T-helper 9 cell (primary cell): Measurements from ENCODE around the gene STX7.
"Not testable (repeated sequence)": the region's sequence is repeated elsewhere in the genome, so short reads cannot be mapped to it uniquely, and the experiment has no call there.

Experiments
- DNase-seq: peaks from one replicate; pipeline ENCODE4 v3.0.0-alpha.2; 2020
- total RNA-seq, 2 donors: gene quantifications; one replicate each; lab custom pipeline; 2026; lab: John Stamatoyannopoulos, UW

The STX7 gene, protein sequence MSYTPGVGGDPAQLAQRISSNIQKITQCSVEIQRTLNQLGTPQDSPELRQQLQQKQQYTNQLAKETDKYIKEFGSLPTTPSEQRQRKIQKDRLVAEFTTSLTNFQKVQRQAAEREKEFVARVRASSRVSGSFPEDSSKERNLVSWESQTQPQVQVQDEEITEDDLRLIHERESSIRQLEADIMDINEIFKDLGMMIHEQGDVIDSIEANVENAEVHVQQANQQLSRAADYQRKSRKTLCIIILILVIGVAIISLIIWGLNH
- total RNA-seq = 12.1 to 38.8 reads per million in 2 donors

DNA sequence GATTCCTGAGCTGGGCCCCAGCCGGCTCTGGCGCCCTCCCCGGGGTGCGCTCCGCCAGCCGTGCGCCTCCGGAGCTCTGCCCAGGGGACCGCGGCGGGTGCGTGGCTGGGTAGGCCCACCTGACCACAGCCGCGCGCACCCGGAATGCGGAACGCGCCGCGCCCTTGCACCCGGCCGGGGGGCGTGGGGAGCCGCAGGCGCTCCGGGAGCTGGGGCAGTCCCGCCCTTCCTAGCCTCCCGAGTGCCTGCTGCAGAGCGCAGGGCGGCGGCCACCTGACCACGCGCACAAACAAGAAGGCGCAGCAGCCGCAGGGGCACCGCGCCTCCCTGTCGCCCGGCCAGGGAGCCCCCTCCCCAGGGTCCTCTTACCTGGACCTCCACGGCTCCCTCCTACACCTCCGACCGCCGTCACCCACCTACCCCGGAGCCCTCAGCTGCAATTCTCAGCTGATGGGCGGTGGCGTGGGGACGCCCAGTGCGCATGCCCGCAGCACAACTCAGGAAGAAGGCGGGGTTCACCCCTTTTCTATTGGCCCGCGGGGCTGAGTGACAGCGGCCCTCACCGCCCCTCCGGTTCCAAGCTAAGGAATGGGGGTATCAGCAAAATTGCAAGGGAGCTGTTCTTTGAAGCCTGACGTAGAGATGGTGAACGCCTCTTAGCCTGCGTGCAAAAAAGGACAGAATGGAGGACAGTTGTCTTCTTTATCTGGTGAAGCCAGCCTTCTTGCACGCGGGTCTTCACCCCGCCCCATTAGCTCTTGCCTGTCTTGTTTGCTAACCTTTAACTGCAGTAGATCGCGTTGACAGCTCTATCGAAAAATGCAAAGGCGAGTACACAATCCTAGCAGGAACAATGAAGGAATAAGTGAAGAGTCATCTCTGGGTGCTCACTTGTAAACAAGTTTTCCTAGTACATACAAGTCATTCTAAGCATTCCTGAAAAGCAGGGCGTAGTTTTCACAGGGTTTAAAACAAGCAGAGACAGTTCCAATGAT lies at the start of gene STX7:
Gene STX7, minus strand, starts transcription at position 479 of the 995 bp plus-strand sequence. CDS start 9,586 bp downstream, outside the sequence.
- DNase-seq = peak; percentile 74

DNA sequence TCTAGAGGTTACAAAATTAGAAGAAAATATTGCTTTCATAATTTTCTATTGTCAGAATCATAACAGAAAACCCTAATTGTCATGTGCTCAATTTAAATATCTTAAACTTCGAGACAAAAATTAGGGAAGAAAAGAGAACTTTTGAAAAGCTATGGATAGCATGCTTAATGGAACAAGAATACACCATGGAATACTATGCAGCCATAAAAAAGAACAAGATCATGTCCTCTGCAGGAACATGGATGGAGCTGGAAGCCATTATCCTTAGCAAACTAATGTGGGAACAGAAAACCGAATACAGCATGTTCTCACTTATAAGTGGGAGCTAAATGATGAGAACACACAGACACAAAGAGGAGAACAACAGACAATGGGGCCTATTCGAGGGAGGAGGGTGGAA lies 47.2 kb upstream of the STX7 start:
- not testable (repeated sequence) for DNase-seq

DNA sequence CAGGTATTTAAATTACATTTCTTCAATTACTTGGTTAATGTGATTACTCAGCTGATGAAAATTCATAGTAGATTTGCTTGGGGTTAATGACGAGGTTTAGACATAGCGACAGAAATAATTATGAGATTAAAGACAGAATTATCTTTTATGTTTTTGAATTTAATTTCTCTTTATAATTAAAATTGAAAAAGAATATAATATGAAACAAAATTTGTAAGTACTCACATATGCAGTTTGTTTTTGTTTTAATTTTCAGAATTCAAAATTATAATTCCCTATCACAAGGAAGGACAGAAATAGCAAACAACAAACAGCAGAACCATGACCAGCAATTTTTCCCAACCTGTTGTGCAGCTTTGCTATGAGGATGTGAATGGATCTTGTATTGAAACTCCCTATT lies 39.5 kb upstream of the STX7 start, which contains the start of gene TAAR8:
Gene TAAR8, plus strand, starts transcription at position 301 of the 400 bp plus-strand sequence. Its CDS starts 21 bp downstream, at position 322.
- DNase-seq = no peak

DNA sequence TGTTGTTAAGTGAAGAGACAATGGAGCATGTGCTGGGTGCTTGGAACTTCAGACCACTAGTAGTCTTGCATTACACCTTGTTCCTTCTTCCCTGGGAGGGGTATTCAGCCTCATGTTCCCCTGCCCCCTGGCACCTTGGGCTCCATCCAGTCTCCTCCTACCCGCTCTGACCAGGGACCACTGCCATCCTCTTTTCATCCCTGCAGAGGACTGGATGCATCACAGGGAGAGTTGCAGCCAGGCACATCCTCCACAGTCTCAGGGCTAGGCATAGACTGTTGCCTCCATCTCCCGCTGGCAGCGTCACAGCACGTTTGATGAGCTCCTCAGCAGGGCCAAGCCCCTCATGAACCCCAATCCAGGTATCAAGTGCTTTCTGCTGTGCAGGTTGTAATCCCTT lies 38.3 kb upstream of the STX7 start:
- DNase-seq = no peak

- no peak for DNase-seq
These were observed 36.0 kb upstream of the STX7 start for GRCh38 chr6:132548746-132549463.

DNA sequence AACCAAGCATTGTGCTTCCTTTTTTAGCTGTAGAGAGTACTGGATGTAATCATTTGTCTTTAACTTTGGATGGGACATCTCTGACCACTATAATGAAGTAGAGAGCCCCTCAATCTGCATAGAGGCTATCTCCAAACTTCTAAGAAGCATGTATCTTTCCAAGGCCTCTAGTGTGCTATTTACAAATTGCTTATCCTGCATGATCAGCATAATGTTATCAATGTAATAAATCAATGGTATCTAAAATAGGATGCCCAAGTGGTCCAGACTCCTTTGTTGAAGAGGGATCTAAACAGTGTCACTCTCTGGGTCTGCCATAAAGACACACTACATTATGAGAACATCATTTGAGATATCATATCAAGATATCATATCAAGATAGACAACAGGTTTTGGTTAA lies 31.9 kb upstream of the STX7 start:
- DNase-seq = no peak

- no peak for DNase-seq
These were observed 25.1 kb upstream of the STX7 start, which contains the start of gene TAAR9 for GRCh38 chr6:132537977-132538376. TSS of gene TAAR9 (plus strand) at chr6:132538277. CDS start at chr6:132538290, 13 bp downstream.

DNA sequence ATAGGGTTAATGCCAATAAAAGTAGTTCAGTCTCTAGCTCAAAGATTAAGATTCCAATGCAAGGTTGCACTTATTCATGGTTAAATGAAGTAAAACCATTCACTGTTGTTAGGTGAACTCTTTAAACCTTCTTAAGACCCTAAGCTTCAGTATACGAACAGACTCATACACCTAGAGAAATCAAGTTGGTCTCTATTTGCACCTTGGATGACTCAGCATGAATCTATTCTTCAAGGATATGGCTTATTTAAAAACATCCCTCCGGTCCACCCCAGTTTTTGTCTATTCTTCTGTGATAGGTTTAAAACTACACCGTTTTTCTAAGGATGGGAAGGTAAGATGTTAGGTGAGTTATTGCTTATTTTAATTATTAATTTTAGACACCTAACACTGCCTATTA lies 24.2 kb upstream of the STX7 start:
- DNase-seq = no peak

DNA sequence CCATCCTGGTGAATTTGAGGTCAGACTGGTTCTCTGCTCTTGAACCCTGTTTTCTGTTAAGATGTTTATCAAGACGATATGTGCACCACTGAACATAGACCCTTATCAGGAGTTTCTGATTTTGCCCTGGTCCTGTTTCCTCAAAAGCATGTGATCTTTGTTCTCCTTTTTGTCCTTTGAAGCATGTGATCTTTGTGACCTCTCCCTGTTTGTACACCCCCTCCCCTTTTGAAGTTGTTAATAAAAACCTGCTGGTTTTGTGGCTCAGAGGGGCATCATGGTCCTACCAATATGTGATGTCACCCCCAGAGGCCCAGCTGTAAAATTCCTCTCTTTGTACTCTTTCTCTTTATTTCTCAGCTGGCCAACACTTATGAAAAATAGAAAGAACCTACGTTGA lies 21.6 kb upstream of the STX7 start:
- not testable (repeated sequence) for DNase-seq

DNA sequence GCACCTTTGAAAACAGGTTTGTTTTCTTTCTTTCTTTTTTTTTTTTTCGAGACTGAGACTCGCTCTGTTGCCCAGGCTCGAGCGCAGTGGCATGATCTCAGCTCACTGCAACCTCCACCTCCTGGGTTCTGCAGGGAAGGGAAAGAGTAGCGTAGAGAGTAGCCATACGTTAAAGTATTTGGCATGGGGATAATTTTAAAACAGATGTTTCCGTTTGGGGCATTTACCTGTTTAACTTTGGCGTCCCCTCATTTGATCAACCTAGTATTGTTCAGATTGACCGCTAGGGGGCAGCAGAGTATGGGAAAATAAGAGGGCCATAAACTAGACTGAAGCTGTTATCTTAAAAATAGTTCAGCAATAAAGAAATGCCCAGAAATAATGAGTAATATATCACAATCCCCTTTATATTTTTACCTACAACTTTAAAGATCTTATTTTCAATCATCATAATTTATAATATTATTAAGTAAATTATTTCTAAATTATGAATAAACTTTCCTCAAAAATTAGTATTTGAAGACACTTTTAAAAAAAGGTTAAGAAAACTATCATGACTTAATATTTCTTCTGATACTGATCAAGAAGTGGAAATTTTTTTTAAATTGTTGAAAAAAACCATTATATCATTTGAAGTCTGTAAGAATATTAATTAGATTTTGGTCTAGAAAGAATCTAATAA lies 17.5 kb upstream of the STX7 start:
- peak; percentile 66 for DNase-seq

- DNase-seq = no peak
These were observed 14.9 kb upstream of the STX7 start for GRCh38 chr6:132527791-132528190.

- DNase-seq = no peak
These were observed 13.5 kb upstream of the STX7 start for GRCh38 chr6:132526461-132526860.

DNA sequence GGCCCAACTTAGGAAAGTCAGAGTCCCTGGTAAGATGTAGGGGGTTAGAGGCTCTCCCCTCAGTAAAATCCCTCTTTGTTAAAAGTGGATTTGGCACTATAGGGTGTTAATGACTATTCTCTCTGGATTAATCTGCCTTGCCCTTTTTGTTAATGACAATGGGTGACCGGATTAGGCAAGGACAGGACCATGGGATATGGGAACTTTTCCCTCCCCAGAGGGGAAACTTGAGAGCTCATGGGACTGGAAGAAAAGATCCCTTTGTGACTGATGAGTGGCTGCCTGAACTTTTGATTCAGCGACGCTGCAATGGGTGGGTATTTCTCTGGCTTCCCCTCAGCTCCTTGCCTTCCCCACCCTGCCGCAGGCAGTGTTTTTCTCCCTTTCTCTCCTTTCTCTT lies 12.9 kb upstream of the STX7 start:
- DNase-seq = no peak

- no peak for DNase-seq
These were observed 11.7 kb upstream of the STX7 start for GRCh38 chr6:132524646-132525045.

DNA sequence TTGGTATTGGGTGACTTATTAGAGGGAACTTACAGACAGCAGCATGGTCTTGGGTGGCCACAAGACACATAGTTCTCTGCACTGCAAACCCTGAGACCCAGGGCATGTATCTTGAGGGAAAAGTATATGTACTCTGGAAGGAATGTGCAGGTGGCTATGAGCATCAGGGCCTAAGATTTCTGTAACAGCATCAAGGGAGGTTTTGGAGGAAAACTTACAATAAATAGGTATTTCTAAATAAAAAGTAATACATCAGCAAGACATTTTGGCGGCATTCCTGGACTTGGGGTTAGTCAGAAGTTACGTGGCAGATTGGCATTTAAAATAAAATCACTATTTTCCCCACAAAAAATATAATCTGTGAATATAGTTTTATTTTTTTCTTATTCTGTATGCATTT lies 8.0 kb upstream of the STX7 start:
- DNase-seq = no peak

DNA sequence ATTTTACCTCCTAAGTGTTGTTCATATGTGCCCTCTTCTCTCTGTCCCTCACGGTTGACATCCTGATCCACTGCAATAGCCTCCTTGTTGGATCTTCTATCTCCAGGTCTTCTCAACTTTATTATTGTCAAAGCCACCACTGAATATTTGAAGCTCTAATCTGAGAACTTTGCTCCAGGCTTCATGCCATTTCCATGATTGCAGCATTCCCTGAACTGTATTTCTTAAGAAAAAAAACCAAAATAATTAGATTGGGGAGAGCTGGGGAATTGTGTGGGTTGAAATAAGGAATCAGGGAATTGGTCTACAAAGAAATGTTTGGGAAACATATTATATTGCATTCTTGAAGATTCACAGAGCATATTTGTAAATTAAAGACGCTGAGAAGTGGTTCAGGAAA lies 2.5 kb upstream of the STX7 start:
- DNase-seq = no peak

DNA sequence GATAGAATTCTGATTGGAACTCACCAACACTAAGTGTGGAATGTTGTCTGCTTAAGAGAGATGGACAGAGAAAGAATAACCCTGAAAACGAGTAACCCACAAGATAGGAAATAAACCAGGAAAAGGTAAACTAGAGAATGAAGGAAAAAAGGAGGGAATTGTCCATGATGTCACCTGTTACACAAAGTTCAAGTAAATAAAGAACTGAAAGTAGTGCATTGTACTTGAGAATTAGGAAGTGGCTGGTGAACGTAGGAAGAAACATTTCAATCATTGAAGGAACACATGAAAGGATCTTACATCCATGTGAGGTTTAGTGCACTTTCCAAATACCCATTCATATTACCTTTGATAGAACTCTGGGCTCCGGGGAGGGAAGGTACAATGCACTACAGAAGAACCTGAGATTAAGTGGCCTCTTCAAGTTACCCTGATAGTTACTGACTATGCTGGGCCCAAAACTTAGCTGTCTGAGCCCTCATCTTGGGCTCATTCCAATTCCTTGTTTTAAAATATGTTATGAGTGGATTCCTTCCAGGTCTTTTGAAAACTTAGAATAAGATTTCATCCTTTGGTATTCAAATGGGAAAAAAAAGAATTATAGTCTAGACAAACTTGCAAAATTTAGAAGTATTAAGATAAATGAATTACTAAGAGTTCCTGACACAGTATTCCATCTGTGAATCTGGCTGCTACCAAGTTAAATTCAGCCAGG lies 1.1 kb upstream of the STX7 start:
- DNase-seq = no peak

- no peak for DNase-seq
These were observed 626 bp downstream of the STX7 start for GRCh38 chr6:132512342-132512637.

DNA sequence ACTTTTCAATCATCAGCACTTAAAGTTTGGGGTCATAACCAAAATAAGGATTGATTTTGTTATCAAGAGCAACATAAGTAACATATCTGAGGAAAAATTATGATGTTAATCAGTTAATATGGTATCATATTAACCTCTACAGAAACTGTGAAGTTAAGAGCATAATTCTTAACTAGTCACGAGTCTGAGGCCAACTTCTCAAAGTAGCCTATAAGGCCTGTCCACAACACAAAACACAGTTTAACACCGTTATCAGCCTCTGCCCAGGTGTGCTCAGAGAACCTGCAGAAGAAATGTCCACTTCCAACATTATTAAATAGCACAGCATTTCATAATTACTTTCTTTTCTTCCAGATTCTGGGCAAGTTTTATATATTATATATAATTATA lies 1.1 kb downstream of the STX7 start:
- DNase-seq = no peak

DNA sequence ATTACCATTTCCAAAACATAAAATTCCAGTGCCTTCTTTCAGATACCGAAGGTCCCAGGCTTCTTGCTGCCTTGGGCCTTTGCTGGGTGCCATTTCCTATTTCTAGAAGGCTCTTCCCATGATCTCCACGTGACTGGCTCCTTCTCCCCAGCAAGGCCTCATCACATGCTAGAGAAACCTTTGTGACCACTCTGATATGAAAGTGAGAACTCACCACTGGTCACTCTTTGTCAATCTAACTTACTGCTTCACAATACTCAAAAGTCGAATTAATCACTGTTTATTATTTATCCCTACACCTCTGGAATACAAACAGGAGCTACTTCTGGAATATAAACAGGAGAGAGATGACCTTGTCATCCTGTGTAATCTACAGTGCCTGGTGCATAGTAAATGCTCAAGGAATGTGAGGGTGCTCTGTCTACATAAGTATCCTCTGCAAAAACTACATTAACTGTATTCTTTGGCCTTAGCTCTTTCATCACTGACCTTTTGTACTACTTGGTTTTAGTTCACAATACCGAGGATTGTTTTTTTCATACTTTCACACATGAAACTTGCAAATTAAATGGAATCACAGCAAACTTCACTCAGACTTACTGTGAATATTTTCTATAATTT lies 1.6 kb downstream of the STX7 start:
- no peak for DNase-seq
